IgD-negative memory B cell (primary cell): ENCODE results near the gene IL7R. TPM values are rescaled to one million over a fixed set of nuclear protein-coding genes. Genes with fewer than 3 reads are reported as not detected.

Experiments
- H3K27ac Mint-ChIP-seq, 3 donors: one replicate each; pipeline ENCODE4 v1.8.0; 2020 to 2022; ENCODE audit warnings: mild to moderate bottlenecking in 3 of 3, mixed read lengths in 3 of 3, moderate library complexity in 1 of 3
- H3K27me3 Mint-ChIP-seq: one replicate; pipeline ENCODE4 v1.8.0; 2021; ENCODE audit warnings: mixed read lengths
- H3K36me3 Mint-ChIP-seq: one replicate; pipeline ENCODE4 v1.8.0; 2020; ENCODE audit warnings: mild to moderate bottlenecking, mixed read lengths
- H3K4me1 Mint-ChIP-seq, 3 donors: one replicate each; pipeline ENCODE4 v1.8.0; 2020 to 2022; ENCODE audit warnings: mixed read lengths in 3 of 3, mild to moderate bottlenecking in 1 of 3
- H3K4me3 Mint-ChIP-seq, 4 donors: one replicate each; pipeline ENCODE4 v1.8.0; 2020 to 2022; ENCODE audit warnings: mild to moderate bottlenecking in 4 of 4, mixed read lengths in 4 of 4, moderate library complexity in 3 of 4
- H3K9me3 Mint-ChIP-seq, 3 donors: one replicate each; pipeline ENCODE4 v1.8.0; 2020 to 2021; ENCODE audit warnings: mixed read lengths in 3 of 3, mild to moderate bottlenecking in 1 of 3
- polyA plus RNA-seq: library from polyadenylated mRNA; unstranded; fragments of 300-500 nt; fragmentation: Illumina TruSeq; gene quantifications from one replicate; pipeline ENCODE4 v1.2.3, GENCODE V29; 2021

IL7R gene
- polyA plus RNA-seq, 1 donor from 2014 or later: 15.1 TPM

GRCh38 chr5:35926389-35927051 is 69.8 kb downstream of the IL7R start:
- Mint-ChIP-seq H3K9me3 (no peaks in the 10 kb centered on the region), H3K27ac (no peak overlapping the region), H3K36me3 (no peaks in the 10 kb centered on the region), H3K4me1 (peaks cover 0 to 1% (median 0%) of the 10 kb centered on the region in 3 donors), H3K27me3 (peaks cover 8% of the 10 kb centered on the region), H3K4me3 (no peak overlapping the region)

Other genes with a start within 250 kb of the IL7R start
- gene SPEF2, start 239.0 kb upstream of the IL7R start, polyA plus RNA-seq: not detected
- gene CAPSL, start 81.7 kb downstream of the IL7R start, polyA plus RNA-seq: not detected
- not detected for gene UGT3A1, start 134.5 kb downstream of the IL7R start, polyA plus RNA-seq
- not detected for gene UGT3A2, start 210.0 kb downstream of the IL7R start, polyA plus RNA-seq